Endothelial cell of umbilical vein (primary cell): ENCODE measurements around the gene GPRC5D. TPM values are rescaled to one million over a fixed set of nuclear protein-coding genes. Genes with fewer than 3 reads are reported as not detected.

Source experiments
- BruUV-seq: library from RNA; stranded (reverse); fragments of 400-500 nt; replicated peaks from 2 replicates; lab custom pipeline; 2021; lab: Mats Ljungman, UMichigan
- CTCF ChIA-PET: fragments of 300-600, 350-600 bp; sonication (Branson Sonifier 250); formaldehyde crosslinking; loops from one replicate; lab custom pipeline; 2021; ENCODE audit warnings: antibody characterized with exemption, inconsistent platforms; lab: Charles Lee
- POLR2A ChIA-PET: fragments of 300-600, 350-600 bp; sonication (Branson Sonifier 250); formaldehyde crosslinking; loops from one replicate; lab custom pipeline; 2021; ENCODE audit warnings: antibody characterized with exemption, inconsistent platforms; lab: Charles Lee
- DNase-seq: peaks from one replicate; pipeline ENCODE4 v3.0.0-alpha.2; 2011; ENCODE audit warnings: low read depth, low spot score
- FAIRE-seq: peaks from 2 replicates; lab custom pipeline; 2011; peaks lifted over from hg19 to GRCh38; lab: Jason Lieb, UNC
- H2AFZ ChIP-seq: 2 replicates; pipeline ENCODE4 v1.6.0; 2012; ENCODE audit warnings: low read depth, low read length, control low read depth, inconsistent platforms
- H3K27ac ChIP-seq: 2 replicates; pipeline ENCODE4 v1.5.1; 2011; ENCODE audit warnings: low read depth, mild to moderate bottlenecking, control low read depth, low read length, moderate library complexity; ENCODE audit not compliant: insufficient read depth
- H3K27me3 ChIP-seq, 2 experiments: 2 replicates each; pipeline versions ENCODE4 v1.6.0 to v1.6.1; 2011; ENCODE audit warnings: low read length in 2 of 2, mixed read lengths in 1 of 2; ENCODE audit not compliant: control insufficient read depth in 2 of 2, insufficient read depth in 2 of 2
- H3K36me3 ChIP-seq, 2 experiments: 2 replicates in 1 of 2; 3 replicates in 1 of 2; pipeline ENCODE4 v1.5.1; 2011; ENCODE audit warnings: low read length in 2 of 2, mild to moderate bottlenecking in 1 of 2, moderate library complexity in 1 of 2; ENCODE audit not compliant: control insufficient read depth in 2 of 2, insufficient read depth in 2 of 2; ENCODE audit errors: extremely low read depth in 1 of 2
- H3K4me1 ChIP-seq: 3 replicates; pipeline ENCODE4 v1.5.1; 2011; ENCODE audit warnings: mild to moderate bottlenecking, low read length; ENCODE audit not compliant: control insufficient read depth, insufficient read depth; ENCODE audit errors: extremely low read depth
- H3K4me2 ChIP-seq: 2 replicates; pipeline ENCODE4 v1.6.1; 2011; ENCODE audit warnings: low read length, control low read depth, mixed read lengths; ENCODE audit not compliant: insufficient read depth
- H3K4me3 ChIP-seq, 3 experiments: fragments of 200-600 bp in 1 of 3; sonication (generic), shearing (Covaris generic) in 1 of 3; replicated peaks in 1 of 3; 2 replicates each; pipeline ENCODE4 v1.5.1; 2011 to 2016; ENCODE audit warnings: control low read depth in 3 of 3, low read length in 3 of 3, mild to moderate bottlenecking in 2 of 3, inconsistent platforms in 1 of 3, low read depth in 1 of 3, moderate library complexity in 1 of 3; ENCODE audit not compliant: insufficient read depth in 1 of 3
- H3K79me2 ChIP-seq: 2 replicates; pipeline ENCODE4 v1.6.0; 2012; ENCODE audit warnings: low read length, inconsistent platforms; ENCODE audit not compliant: control insufficient read depth, insufficient read depth
- H3K9ac ChIP-seq: replicated peaks from 2 replicates; pipeline ENCODE3; 2011; ENCODE audit warnings: low read length, control low read depth; ENCODE audit not compliant: insufficient read depth; ENCODE audit errors: extremely low read depth
- H3K9me1 ChIP-seq: replicated peaks from 3 replicates; pipeline ENCODE4 v1.6.0; 2011; ENCODE audit warnings: mild to moderate bottlenecking, low read length; ENCODE audit not compliant: control insufficient read depth, insufficient read depth; ENCODE audit errors: extremely low read depth
- H3K9me3 ChIP-seq: replicated peaks from 2 replicates; pipeline ENCODE4 v1.5.1; 2012; ENCODE audit warnings: low read length, inconsistent platforms; ENCODE audit not compliant: control insufficient read depth, insufficient read depth
- H4K20me1 ChIP-seq: replicated peaks from 2 replicates; pipeline ENCODE3; 2011; ENCODE audit warnings: mild to moderate bottlenecking, low read length; ENCODE audit not compliant: control insufficient read depth, insufficient read depth; ENCODE audit errors: extremely low read depth
- CTCF ChIP-seq, 2 donors: IDR thresholded peaks; 1 replicate in 1 of 2; 2 replicates in 1 of 2; pipeline ENCODE4 v1.5.1; 2011; ENCODE audit warnings: low read length in 2 of 2, mild to moderate bottlenecking in 2 of 2, moderate library complexity in 2 of 2, control low read depth in 1 of 2, inconsistent platforms in 1 of 2, low read depth in 1 of 2; ENCODE audit not compliant: insufficient read depth in 1 of 2; ENCODE audit errors: extremely low read depth in 1 of 2
- EZH2 ChIP-seq: IDR thresholded peaks from 2 replicates; pipeline ENCODE4 v1.6.1; 2012; ENCODE audit warnings: borderline replicate concordance, low read depth, mild to moderate bottlenecking, moderate library complexity, low read length, inconsistent platforms; ENCODE audit not compliant: severe bottlenecking
- FOS ChIP-seq: IDR thresholded peaks from 2 replicates; pipeline ENCODE4 v1.6.1; 2011; ENCODE audit warnings: mild to moderate bottlenecking, low read length, moderate library complexity, borderline replicate concordance; ENCODE audit not compliant: insufficient read depth
- GATA2 ChIP-seq: IDR thresholded peaks from 2 replicates; pipeline ENCODE4 v1.7.0; 2011; ENCODE audit warnings: low read depth, mild to moderate bottlenecking, moderate library complexity, mixed read lengths, low read length; ENCODE audit not compliant: insufficient read length, insufficient read depth
- JUN ChIP-seq: IDR thresholded peaks from 2 replicates; pipeline ENCODE4 v1.6.1; 2011; ENCODE audit warnings: borderline replicate concordance, low read depth; ENCODE audit not compliant: insufficient read length, insufficient read depth
- MAX ChIP-seq: IDR thresholded peaks from 2 replicates; pipeline ENCODE4 v1.6.1; 2011; ENCODE audit not compliant: insufficient read depth, insufficient read length
- MYC ChIP-seq: IDR thresholded peaks from one replicate; pipeline ENCODE4 v1.6.1; 2011; ENCODE audit warnings: mild to moderate bottlenecking, low read depth, low read length
- POLR2A ChIP-seq: IDR thresholded peaks from 2 replicates; pipeline ENCODE4 v1.6.1; 2012; ENCODE audit warnings: low read depth, mild to moderate bottlenecking, control low read depth, low read length
- POLR2AphosphoS5 ChIP-seq: IDR thresholded peaks from 2 replicates; pipeline ENCODE4 v1.6.1; 2012; ENCODE audit warnings: low read depth, mild to moderate bottlenecking, control low read depth, low read length, moderate library complexity; ENCODE audit not compliant: insufficient read depth
- dilution Hi-C: fragments of 300-500 bp; cut with MboI; formaldehyde crosslinking; loops from one replicate; pipeline ENCODE4 v1.15.0; 2019; ENCODE audit warnings: low sequenced_read_pairs; ENCODE audit not compliant: extremely low pct_ligation_motif_present
- intact Hi-C: fragments of 100-400 bp; cut with micrococcal nuclease; formaldehyde crosslinking; loops from one replicate; pipeline ENCODE4 v1.10.0; 2022
- polyA plus RNA-seq, 4 experiments: library from polyadenylated mRNA; depleted of rRNA in 3 of 4; stranded (reverse) in 3 of 4; unstranded in 1 of 4; fragments of >200 nt; gene quantifications; 2 replicates each; pipeline versions ENCODE4 v1.2.1 to v1.2.3, GENCODE V29; 2011 to 2012; ENCODE audit warnings: missing spikeins in 1 of 4
- total RNA-seq: library from RNA; stranded (reverse); gene quantifications from 2 replicates; pipeline ENCODE4 v1.2.3, GENCODE V29; 2021

The GPRC5D gene
- total and polyA plus RNA-seq, 2 donors (not counting 3 experiments of a cell fraction or from before 2014, with no cell fraction given): not detected

GRCh38 chr12:12891881-12892355 is 60.1 kb downstream of the GPRC5D start:
- Histone ChIP-seq H4K20me1 (no peaks in the 10 kb centered on the region), H3K4me1 (peaks cover 22% of the 10 kb centered on the region), H3K27me3 (no peaks in the 10 kb centered on the region), H2AFZ (peak overlapping the region; percentile 14), H3K9me3 (no peaks in the 10 kb centered on the region), H3K36me3 (no peaks in the 10 kb centered on the region), H3K9me1 (no peaks in the 10 kb centered on the region), H3K9ac (peak overlapping the region; percentile 88), H3K4me2 (peak overlapping the region; percentile 86), H3K27ac (peak overlapping the region; percentile 93), H3K4me3 (peak overlapping the region; percentile 42 to 55 (median 50)), H3K79me2 (peaks cover 9% of the 10 kb centered on the region)
- BruUV-seq: no TSS peak
- dilution Hi-C loops: no loop called here
- CTCF ChIA-PET: interaction anchor here (1.0 to 4.2 kb wide), 12 partner anchors 9 to 320 kb away, joined by 3 to 106 read pairs (median 6); no protein-coding TSS in a partner anchor
- no peak for TF ChIP-seq POLR2AphosphoS5
- TF ChIP-seq FOS: no peak
- TF ChIP-seq MAX: no peak
- no peak for TF ChIP-seq CTCF (IDR thresholded peaks at IDR 0.05; ENCODE audit: extremely low read depth in 1 of 2, insufficient read depth in 1 of 2, low read depth in 1 of 2, low read length in 2 of 2)
- TF ChIP-seq EZH2: no peak
- no peak for TF ChIP-seq JUN
- TF ChIP-seq POLR2A: no peak
- TF ChIP-seq GATA2: no peak
- TF ChIP-seq MYC: no peak
- POLR2A ChIA-PET: interaction anchor here (0.7 to 2.7 kb wide), 6 partner anchors 9 to 105 kb away, joined by 3 to 21 read pairs (median 4); no protein-coding TSS in a partner anchor
- DNase-seq: no peak
- no peak for FAIRE-seq
- intact Hi-C loops: loop anchor here (1.0 to 5.0 kb wide), 5 partner anchors 7 to 105 kb away; partner anchors contain the start of gene APOLD1
